Endodermal cell (in vitro differentiated cells): Measurements from ENCODE around the gene MYH7. TPM values are rescaled to one million over a fixed set of nuclear protein-coding genes. Genes with fewer than 3 reads are reported as not detected.

ENCODE experiments used
- DNase-seq: peaks from one replicate; pipeline ENCODE4 v3.0.0-alpha.2; 2017
- H3K27ac ChIP-seq: 2 replicates; pipeline ENCODE4 v1.5.1; 2013; ENCODE audit warnings: mild to moderate bottlenecking, low read depth, low read length, moderate library complexity
- H3K27me3 ChIP-seq: 2 replicates; pipeline ENCODE4 v1.6.1; 2013; ENCODE audit warnings: mild to moderate bottlenecking, low read length, moderate library complexity; ENCODE audit not compliant: insufficient read depth, control insufficient read depth, poor library complexity, severe bottlenecking
- H3K36me3 ChIP-seq: 2 replicates; pipeline ENCODE4 v1.7.0; 2013; ENCODE audit warnings: mild to moderate bottlenecking, low read length, moderate library complexity; ENCODE audit not compliant: control insufficient read depth, insufficient read depth
- H3K4me1 ChIP-seq: one replicate; pipeline ENCODE4 v1.7.0; 2013; ENCODE audit warnings: low read length; ENCODE audit not compliant: control insufficient read depth, insufficient read depth
- H3K4me3 ChIP-seq: 2 replicates; pipeline ENCODE4 v1.5.1; 2013; ENCODE audit warnings: mild to moderate bottlenecking, low read length, moderate library complexity
- H3K9ac ChIP-seq: 2 replicates; pipeline ENCODE4 v1.6.1; 2013; ENCODE audit warnings: mild to moderate bottlenecking, low read length, moderate library complexity; ENCODE audit not compliant: poor library complexity, severe bottlenecking; ENCODE audit errors: extremely low read depth
- H3K9me3 ChIP-seq: 2 replicates; pipeline ENCODE4 v1.6.1; 2013; ENCODE audit warnings: mild to moderate bottlenecking, low read length, moderate library complexity; ENCODE audit not compliant: control insufficient read depth
- H3K27ac Mint-ChIP-seq: 2 replicates; pipeline ENCODE4 v1.8.0; 2020; ENCODE audit warnings: mixed read lengths
- H3K27me3 Mint-ChIP-seq: 2 replicates; pipeline ENCODE4 v1.8.0; 2021; ENCODE audit warnings: mild to moderate bottlenecking, mixed read lengths; ENCODE audit not compliant: insufficient read depth
- H3K36me3 Mint-ChIP-seq: 2 replicates; pipeline ENCODE4 v1.8.0; 2020; ENCODE audit warnings: low read depth, mixed read lengths
- H3K4me1 Mint-ChIP-seq: 2 replicates; pipeline ENCODE4 v1.8.0; 2020; ENCODE audit warnings: mixed read lengths
- H3K4me3 Mint-ChIP-seq: 2 replicates; pipeline ENCODE4 v1.8.0; 2020; ENCODE audit warnings: mild to moderate bottlenecking, moderate library complexity, mixed read lengths
- H3K9me3 Mint-ChIP-seq: 2 replicates; pipeline ENCODE4 v1.8.0; 2020; ENCODE audit warnings: mild to moderate bottlenecking, mixed read lengths
- WGBS, 2 experiments: methylation state at CpG; one replicate each; pipeline versions ENCODE4 v1.1.5 to v1.1.7; 2013; ENCODE audit warnings: missing lambda C conversion rate in 2 of 2, mixed read lengths in 1 of 2; ENCODE audit not compliant: insufficient coverage in 1 of 2, insufficient read length in 1 of 2; 5-methylcytosine and 5-hydroxymethylcytosine counted together
- total RNA-seq, 2 donors: library from RNA; stranded (reverse); fragmentation: NEBNext Ultra II Directional in 1 of 2; extraction: Animal tissue kit (Norgen Biotek cat#: 25700) in 1 of 2; gene quantifications; 2 replicates in 1 of 2; 3 replicates in 1 of 2; pipeline ENCODE4 v1.2.1, GENCODE V29; 2021
- TF ChIP-seq, protein P1 (sequence below): fragments of 200-600 bp; sonication (generic); conservative IDR thresholded peaks from 2 replicates; pipeline ENCODE4 v1.5.0; 2021; ENCODE audit warnings: antibody characterized with exemption, mild to moderate bottlenecking

The MYH7 gene
- total RNA-seq, 2 donors from 2014 or later: 0.55 TPM; not detected in 1

DNA sequence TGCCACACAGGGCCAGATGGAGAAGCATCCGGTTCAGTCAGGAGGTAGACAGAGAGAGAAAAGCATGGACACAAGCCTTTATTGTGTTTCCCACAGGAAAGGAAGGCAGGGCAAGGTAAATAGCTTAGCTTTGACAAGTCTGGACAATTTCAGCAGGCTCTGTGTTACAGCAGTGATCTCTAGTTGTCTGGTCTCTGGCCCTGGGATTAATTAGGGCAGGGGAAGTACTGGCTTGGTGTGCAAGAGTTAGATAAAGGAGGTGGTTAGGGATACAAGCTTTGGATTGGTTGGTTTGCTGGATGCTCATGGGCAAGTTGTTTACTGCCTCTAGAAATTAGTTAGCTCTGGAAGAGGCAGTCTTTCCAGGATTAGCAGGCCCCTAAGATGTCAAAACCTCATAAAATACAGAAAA, 19.0 kb upstream of the MYH7 start:
- WGBS, 2 experiments: 92 to 100% methylated on average over 1 of the region's 1 CpG
- H3K4me1 Mint-ChIP-seq: peaks cover 6% of the 10 kb centered on the region
- H3K36me3 Mint-ChIP-seq: no peaks in the 10 kb centered on the region

DNA sequence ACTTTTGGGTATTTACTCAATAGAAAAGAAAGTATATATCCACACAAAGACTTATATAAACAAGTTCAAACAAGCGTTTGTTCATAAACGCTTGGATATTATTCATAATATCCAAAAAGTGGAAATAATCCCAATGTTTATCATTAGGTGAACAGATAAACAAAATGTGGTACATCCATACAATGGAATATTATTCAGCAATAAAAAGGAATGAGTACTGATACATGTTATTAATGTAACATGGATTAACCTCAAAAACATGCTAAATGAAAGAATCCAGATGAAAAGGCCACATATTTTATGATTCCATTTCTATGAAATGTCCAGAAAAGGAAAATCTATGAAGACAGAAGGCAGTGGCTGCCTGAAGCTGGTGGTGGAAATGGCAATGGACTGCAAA, 16.8 kb upstream of the MYH7 start:
- H3K27me3 ChIP-seq: no peaks in the 10 kb centered on the region
- Mint-ChIP-seq H3K9me3 (no peaks in the 10 kb centered on the region), H3K4me1 (peaks cover 10% of the 10 kb centered on the region), H3K36me3 (no peaks in the 10 kb centered on the region), H3K27me3 (peaks cover 4% of the 10 kb centered on the region), H3K4me3 (no peak overlapping the region), H3K27ac (no peak overlapping the region)
- no peaks in the 10 kb centered on the region for H3K4me1 ChIP-seq
- H3K4me3 ChIP-seq: no peak overlapping the region
- no peaks in the 10 kb centered on the region for H3K9me3 ChIP-seq
- no peak for DNase-seq
- no peak overlapping the region for H3K27ac ChIP-seq
- 100% methylated on average over 2 of the region's 2 CpGs; no CpG with 5 or more reads in 1 of the 2 experiments for WGBS, 2 experiments
- no peaks in the 10 kb centered on the region for H3K36me3 ChIP-seq
- H3K9ac ChIP-seq: no peak overlapping the region
- TF ChIP-seq, protein P1, sequence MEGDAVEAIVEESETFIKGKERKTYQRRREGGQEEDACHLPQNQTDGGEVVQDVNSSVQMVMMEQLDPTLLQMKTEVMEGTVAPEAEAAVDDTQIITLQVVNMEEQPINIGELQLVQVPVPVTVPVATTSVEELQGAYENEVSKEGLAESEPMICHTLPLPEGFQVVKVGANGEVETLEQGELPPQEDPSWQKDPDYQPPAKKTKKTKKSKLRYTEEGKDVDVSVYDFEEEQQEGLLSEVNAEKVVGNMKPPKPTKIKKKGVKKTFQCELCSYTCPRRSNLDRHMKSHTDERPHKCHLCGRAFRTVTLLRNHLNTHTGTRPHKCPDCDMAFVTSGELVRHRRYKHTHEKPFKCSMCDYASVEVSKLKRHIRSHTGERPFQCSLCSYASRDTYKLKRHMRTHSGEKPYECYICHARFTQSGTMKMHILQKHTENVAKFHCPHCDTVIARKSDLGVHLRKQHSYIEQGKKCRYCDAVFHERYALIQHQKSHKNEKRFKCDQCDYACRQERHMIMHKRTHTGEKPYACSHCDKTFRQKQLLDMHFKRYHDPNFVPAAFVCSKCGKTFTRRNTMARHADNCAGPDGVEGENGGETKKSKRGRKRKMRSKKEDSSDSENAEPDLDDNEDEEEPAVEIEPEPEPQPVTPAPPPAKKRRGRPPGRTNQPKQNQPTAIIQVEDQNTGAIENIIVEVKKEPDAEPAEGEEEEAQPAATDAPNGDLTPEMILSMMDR: no peak

More for the DNA sequence above, 19.0 kb upstream of the MYH7 start:
- Histone ChIP-seq H3K27me3 (no peaks in the 10 kb centered on the region), H3K4me3 (no peak overlapping the region), H3K9ac (no peak overlapping the region), H3K9me3 (no peaks in the 10 kb centered on the region), H3K36me3 (no peaks in the 10 kb centered on the region), H3K4me1 (no peaks in the 10 kb centered on the region), H3K27ac (no peak overlapping the region)
- Mint-ChIP-seq H3K27me3 (peaks cover 4% of the 10 kb centered on the region), H3K9me3 (no peaks in the 10 kb centered on the region), H3K4me3 (no peak overlapping the region), H3K27ac (no peak overlapping the region)
- DNase-seq: no peak
- TF ChIP-seq, protein P1: no peak

DNA sequence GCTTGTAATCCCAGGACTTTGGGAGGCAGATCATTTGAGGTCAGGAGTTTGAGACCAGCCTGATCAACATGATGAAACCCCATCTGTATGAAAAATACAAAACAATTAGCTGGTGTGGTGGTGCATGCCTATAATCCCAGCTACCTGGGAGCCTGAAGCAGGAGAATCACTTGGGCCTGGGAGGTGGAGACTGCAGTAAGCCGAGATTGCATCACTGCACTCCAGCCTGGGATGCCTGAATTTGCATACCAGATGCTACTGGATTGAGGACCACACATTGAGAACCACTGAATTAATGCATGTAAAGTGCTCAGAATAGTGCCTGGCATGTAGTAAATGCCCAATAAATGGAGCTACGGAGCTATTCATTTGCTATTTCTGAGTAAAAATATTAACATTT, 14.9 kb upstream of the MYH7 start:
- H3K27me3 ChIP-seq: no peaks in the 10 kb centered on the region
- Mint-ChIP-seq H3K4me1 (peaks cover 10% of the 10 kb centered on the region), H3K36me3 (no peaks in the 10 kb centered on the region), H3K9me3 (no peaks in the 10 kb centered on the region), H3K27ac (no peak overlapping the region), H3K4me3 (no peak overlapping the region), H3K27me3 (peaks cover 2% of the 10 kb centered on the region)
- no peak for DNase-seq
- H3K9ac ChIP-seq: no peak overlapping the region
- TF ChIP-seq, protein P1: no peak
- no peak overlapping the region for H3K27ac ChIP-seq
- 52 to 80% methylated on average over 1 to 2 of the region's 2 CpGs for WGBS, 2 experiments
- H3K4me1 ChIP-seq: no peaks in the 10 kb centered on the region
- no peaks in the 10 kb centered on the region for H3K9me3 ChIP-seq
- H3K36me3 ChIP-seq: no peaks in the 10 kb centered on the region
- H3K4me3 ChIP-seq: no peak overlapping the region
